ENCODE measurements around the gene PKP2. TPM values are rescaled to one million over a fixed set of nuclear protein-coding genes. Genes with fewer than 3 reads are reported as not detected.

PKP2 gene
- total RNA-seq, 1 experiment from 2014 or later: 61.1 TPM

GRCh38 chr12:32906399-32907165 lies 10.0 kb upstream of the PKP2 start:
- no TSS peak for BruUV-seq (replicated peaks)
- intact Hi-C loops (cut with micrococcal nuclease; ENCODE audit: unreplicated experiment): no loop called here
- Mint-ChIP-seq H3K4me3 (ENCODE audit: low read depth, unreplicated experiment) (no peak overlapping the region), H3K36me3 (ENCODE audit: insufficient read depth, unreplicated experiment) (no peaks in the 10 kb centered on the region), H3K27ac (ENCODE audit: unreplicated experiment) (no peak overlapping the region), H3K4me1 (ENCODE audit: low read depth, unreplicated experiment) (peaks cover 14% of the 10 kb centered on the region), H3K27me3 (ENCODE audit: unreplicated experiment) (no peaks in the 10 kb centered on the region), H3K9me3 (ENCODE audit: low read depth, unreplicated experiment) (no peaks in the 10 kb centered on the region)
- no peak for TF ChIP-seq CTCF (IDR thresholded peaks at IDR 0.05; ENCODE audit: unreplicated experiment)
- DNase-seq: no peak
- CTCF ChIA-PET: interaction anchor here (1.0 to 1.4 kb wide), 2 partner anchors 12 to 17 kb away, joined by 3 to 4 read pairs; no protein-coding TSS in a partner anchor

- Mint-ChIP-seq H3K27ac (ENCODE audit: unreplicated experiment) (no peak overlapping the region), H3K9me3 (ENCODE audit: low read depth, unreplicated experiment) (no peaks in the 10 kb centered on the region), H3K36me3 (ENCODE audit: insufficient read depth, unreplicated experiment) (no peaks in the 10 kb centered on the region), H3K4me1 (ENCODE audit: low read depth, unreplicated experiment) (peaks cover 31% of the 10 kb centered on the region), H3K27me3 (ENCODE audit: unreplicated experiment) (no peaks in the 10 kb centered on the region), H3K4me3 (ENCODE audit: low read depth, unreplicated experiment) (no peak overlapping the region)
- DNase-seq: no peak
- intact Hi-C loops (cut with micrococcal nuclease; ENCODE audit: unreplicated experiment): loop anchor here (5.0 kb wide), 1 partner anchor 146 kb away; the partner anchor contains the start of gene YARS2
- no peak for TF ChIP-seq CTCF (IDR thresholded peaks at IDR 0.05; ENCODE audit: unreplicated experiment)
- BruUV-seq (replicated peaks): no TSS peak
- CTCF ChIA-PET: no interaction called here
Measured at GRCh38 chr12:32903763-32904162, 7.2 kb upstream of the PKP2 start.

- Mint-ChIP-seq H3K27me3 (ENCODE audit: unreplicated experiment) (no peaks in the 10 kb centered on the region), H3K4me1 (ENCODE audit: low read depth, unreplicated experiment) (peaks cover 35% of the 10 kb centered on the region), H3K9me3 (ENCODE audit: low read depth, unreplicated experiment) (no peaks in the 10 kb centered on the region), H3K27ac (ENCODE audit: unreplicated experiment) (no peak overlapping the region), H3K36me3 (ENCODE audit: insufficient read depth, unreplicated experiment) (no peaks in the 10 kb centered on the region), H3K4me3 (ENCODE audit: low read depth, unreplicated experiment) (no peak overlapping the region)
- CTCF ChIA-PET: no interaction called here
- intact Hi-C loops (cut with micrococcal nuclease; ENCODE audit: unreplicated experiment): loop anchor here (5.0 kb wide), 1 partner anchor 146 kb away; the partner anchor contains the start of gene YARS2
- no TSS peak for BruUV-seq (replicated peaks)
- DNase-seq: no peak
- no peak for TF ChIP-seq CTCF (IDR thresholded peaks at IDR 0.05; ENCODE audit: unreplicated experiment)
Measured at GRCh38 chr12:32903318-32903717, 6.7 kb upstream of the PKP2 start.

GRCh38 chr12:32902287-32902997 lies 5.9 kb upstream of the PKP2 start:
- no peak for DNase-seq
- peaks cover 4% of the 10 kb centered on the region for H3K36me3 Mint-ChIP-seq (ENCODE audit: insufficient read depth, unreplicated experiment)
- intact Hi-C loops (cut with micrococcal nuclease; ENCODE audit: unreplicated experiment): loop anchor here (5.0 kb wide), 1 partner anchor 145 kb away; the partner anchor contains the start of gene YARS2
- H3K4me3 Mint-ChIP-seq (ENCODE audit: low read depth, unreplicated experiment): no peak overlapping the region
- no TSS peak for BruUV-seq (replicated peaks)
- TF ChIP-seq CTCF (IDR thresholded peaks at IDR 0.05; ENCODE audit: unreplicated experiment): no peak
- H3K27ac Mint-ChIP-seq (ENCODE audit: unreplicated experiment): no peak overlapping the region
- no peaks in the 10 kb centered on the region for H3K9me3 Mint-ChIP-seq (ENCODE audit: low read depth, unreplicated experiment)
- H3K4me1 Mint-ChIP-seq (ENCODE audit: low read depth, unreplicated experiment): peaks cover 44% of the 10 kb centered on the region
- CTCF ChIA-PET: no interaction called here
- H3K27me3 Mint-ChIP-seq (ENCODE audit: unreplicated experiment): no peaks in the 10 kb centered on the region

Measured in Calu3 (cell line).